CD4-positive, alpha-beta T cell treated with Interleukin-21 for 1 hour (primary cell): ENCODE measurements around the gene GAB3.
"Not testable (repeated sequence)": the region's sequence is repeated elsewhere in the genome, so short reads cannot be mapped to it uniquely, and the experiment has no call there.

Source experiments
- DNase-seq: peaks from one replicate; pipeline ENCODE4 v3.0.0-alpha.2; 2020

The GAB3 gene

DNA sequence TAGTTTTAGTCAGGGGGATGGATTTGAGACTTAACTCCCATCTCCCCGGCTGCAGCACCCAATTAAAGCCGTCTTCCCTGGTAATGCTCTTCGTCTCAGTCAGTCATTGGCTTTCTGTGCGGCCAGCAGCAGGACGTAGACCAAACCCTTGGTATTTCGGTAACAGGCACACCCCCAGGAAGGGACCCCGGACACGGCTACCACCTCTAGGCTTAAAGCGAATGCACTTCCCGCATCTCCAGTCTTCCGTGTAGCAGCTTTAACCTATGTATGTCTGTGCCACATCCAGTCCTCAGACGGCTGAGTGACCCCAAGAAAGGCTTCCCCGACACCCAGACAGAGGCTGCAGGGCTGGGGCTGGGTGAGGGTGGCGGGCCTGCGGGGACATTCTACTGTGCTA, 96.0 kb downstream of the GAB3 start:
- no peak for DNase-seq

DNA sequence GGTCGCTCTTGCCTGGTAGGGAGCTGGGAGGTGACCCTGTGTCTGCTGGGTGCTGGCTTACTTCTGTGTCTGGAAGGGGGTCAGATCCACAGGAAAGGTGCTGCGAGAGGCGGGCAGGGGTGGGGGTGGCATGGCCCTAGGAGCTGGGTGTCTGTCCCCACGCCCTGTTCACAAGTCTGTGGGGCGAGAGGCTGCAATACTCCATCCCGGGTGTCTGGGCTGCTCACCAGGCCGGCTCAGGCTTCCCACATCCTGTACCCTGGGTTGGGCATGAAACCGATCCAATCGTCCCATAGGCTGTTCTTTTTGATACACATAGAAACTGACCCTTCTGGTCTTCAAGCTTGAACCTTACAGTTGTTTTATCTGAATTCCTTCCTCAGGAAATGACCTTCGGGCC, 96.5 kb downstream of the GAB3 start:
- no peak for DNase-seq

DNA sequence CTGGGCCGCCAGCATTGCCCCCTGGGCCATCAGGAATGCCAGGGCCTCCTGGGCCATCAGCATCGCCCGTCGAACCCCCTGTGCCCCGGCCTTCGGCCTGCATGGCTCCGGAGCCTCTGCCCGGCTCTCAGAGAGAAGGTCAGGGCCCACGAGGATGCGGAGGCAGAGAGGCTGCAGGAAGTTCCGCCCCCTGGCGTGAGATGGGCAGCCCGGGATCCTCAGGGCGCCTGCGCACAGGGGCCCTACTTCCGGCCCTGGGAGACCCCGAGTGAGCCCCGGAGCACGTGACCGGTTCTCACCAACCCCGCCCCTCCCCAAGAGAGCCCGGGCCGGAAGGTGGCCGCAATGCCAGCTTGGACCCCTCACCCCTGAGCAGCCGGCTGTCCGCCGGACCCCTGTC, 97.5 kb downstream of the GAB3 start, which contains the start of gene CTAG2:
CTAG2 (minus strand) TSS at position 167 of the 400 bp plus-strand sequence; CDS start at position 103, 64 bp downstream.
- DNase-seq, result not testable (repeated sequence)

DNA sequence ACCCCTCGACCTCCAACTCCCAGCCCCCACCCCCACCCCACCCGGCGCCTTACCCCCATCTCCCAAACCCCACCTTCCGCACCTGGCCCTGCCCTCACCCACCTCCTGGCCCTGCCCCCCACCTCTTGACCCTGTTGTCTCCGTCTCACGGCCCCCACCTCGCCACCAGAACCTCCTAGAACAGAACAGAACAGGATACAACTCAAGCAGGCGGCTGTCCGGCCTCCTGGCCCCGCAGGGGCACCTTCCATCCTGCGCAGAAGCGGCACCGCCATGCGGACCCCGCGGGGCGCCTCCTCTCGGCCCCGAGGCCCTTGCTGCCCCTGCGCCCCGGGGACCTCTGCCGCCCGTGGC, 97.9 kb downstream of the GAB3 start:
- no peak for DNase-seq

DNA sequence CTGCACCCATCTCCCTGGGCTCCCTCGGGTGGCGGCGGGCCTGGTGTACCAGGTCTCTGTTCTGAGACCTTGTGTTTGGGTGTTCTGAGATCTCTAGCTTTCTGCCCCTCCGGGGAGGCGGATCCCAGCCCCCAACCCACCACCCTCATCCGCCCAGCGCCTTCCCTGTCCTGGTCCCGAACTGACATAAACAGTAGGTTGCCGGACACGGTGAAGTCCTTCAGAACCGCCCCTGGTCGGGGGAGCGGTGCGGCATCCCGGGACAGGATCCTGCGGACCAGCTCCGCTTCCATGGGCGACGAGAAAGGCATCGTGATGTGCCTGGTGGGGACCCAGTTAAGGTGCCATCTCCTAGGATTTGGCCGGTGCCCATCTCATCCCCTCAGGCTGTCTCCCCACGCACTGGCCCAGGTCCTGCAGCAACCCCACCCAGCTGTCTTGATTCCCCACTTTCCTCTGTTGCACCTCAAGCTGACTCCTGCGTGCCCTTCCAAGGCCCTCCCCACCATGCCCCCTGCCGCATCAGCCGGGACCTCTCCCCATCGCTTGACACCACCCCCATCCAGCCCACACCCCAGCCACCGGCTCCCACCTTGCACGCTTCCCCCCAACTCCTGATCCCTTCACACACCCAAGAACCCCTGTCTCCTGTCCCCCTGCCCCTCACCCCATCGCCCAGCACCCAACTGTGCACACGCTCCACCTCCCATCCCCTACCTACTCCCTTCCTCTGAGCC, 98.4 kb downstream of the GAB3 start:
- no peak for DNase-seq

DNA sequence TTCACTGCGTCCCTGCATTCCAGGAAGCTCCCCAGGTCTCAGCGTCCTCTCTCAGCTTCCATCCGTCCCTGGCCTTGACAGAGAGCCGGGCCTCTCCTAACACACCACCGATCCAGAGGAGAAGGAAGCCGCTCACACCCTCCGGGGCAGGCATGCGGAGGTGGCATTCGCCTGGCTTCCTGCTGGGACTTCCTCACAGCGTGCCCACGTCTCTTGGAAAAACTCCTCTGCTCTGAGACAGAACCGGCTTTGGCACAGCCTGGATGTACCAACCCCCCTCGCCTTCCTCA, 100.7 kb downstream of the GAB3 start:
- DNase-seq, result no peak

DNA sequence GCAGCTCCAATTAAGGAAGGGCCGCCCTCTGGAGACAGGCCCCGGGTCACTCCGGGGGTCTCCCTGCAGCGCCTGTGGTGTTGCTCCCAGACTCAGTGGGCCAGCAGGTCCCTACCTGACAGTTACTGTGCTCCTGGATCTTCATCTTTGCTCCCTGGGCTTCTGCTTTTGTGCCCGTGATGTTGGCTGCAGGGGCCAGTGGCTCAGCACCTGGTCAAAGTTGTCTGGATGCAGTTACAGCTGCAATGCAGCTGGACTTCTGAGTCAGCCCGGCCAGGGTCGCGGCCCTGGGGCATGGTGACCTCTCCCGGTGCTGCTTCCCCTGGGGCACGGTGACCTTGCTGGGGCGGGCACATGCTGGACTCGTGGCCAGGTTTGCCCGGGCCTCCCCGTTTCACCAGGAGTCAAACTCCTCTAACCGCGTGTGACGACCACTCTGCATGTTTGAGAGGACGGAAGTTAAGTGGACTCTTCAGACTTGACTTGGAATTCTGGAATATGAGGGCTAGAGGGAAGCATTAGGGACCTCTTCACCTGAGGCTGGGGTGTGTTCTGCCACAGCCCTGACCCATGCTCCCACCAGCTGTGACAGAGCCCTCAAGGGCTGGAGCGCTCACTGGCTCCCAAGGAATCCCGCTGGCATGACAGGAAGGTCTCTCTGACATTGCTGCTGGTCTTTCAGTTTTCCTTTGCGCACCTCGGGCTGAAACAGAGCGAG, 101.2 kb downstream of the GAB3 start:
- no peak for DNase-seq

DNA sequence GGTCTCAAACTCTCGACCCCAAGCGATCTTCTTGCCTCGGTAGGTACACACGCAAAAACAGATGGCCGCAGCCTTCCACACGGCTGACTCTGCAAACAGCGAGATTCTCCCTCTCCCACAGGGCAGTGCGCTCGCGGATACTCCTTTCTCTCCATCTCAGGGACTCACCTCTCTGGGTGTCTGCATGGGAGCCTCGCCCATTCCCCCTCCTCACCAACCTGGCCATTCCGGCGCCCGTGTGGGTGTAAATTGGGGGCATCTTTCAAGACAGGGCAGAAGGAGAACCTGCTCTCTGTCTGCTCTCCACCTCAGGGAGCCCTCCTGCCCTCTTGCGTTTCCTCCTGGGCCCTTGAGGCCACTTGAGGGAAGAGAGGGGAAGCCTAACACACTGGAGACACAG, 101.9 kb downstream of the GAB3 start:
- no peak for DNase-seq

DNA sequence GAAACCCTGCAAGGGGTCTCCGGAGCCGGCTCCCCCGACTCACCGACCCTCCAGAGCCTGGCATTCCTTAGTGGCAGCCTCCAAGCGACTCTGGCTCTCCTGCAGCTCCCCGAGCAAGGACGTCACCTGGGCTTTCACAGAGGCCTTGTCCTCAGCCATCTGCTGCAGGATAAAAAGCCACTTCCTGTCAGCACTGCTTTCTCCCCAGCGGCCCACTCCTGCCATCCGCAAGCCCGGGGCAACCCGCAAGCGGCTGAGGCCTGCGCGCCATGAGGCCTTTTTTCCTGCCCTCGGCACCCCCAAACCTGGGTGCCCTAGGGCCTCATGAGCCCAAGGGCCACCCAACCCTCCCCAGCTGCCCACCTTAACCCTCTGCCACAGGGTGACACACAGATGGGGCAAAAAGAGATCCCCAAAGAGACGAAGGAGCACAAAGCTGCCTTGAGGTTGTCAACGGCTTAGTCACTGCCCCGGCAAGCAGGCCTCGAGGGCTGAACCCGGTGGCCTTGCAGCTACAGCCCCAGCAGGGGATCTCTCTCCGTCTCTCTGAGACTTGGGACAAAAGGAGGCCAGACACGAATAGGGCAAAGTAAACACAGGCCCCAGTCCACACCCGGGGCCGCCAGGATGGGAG, 105.0 kb downstream of the GAB3 start:
- DNase-seq, result not testable (repeated sequence)

DNA sequence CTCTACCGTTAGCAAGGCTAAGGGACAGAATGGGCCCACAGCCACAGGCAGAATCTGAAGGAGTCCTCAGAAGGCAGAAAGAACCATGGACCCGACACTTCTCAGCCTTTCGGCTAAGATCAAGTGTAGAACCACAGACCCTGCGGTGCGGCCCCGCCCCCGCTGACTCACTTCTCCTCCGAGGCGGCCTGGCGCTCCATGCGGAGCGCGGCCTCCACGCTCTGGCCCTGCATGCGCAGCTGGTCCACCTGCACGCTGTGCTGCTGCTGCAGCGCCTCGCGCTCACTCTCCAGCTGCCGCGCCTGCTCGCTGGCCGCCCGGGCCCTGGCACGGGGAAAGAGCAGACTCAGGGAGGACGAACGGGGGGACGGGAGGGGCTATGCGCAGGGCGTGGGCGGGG, 107.2 kb downstream of the GAB3 start:
- DNase-seq, result not testable (repeated sequence)

DNA sequence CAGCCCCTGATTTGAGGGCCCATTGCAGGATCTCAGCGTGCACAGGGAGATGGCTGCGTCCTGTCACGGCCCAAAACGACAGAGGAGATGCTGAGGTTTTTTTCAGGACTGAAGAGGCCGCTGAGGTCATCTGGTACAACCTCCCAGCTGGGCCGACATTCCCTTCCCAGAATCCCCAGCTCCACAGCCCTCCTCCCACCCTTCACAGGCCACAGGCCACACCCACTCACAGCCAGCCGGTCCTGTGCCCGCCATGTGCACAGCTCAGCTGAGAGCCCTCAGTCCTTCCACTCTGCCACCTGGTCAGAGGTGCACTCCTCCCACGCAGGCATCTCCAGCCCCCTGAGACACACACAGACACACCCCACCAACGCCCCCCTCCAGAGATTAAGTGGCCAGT, 109.1 kb downstream of the GAB3 start:
- not testable (repeated sequence) for DNase-seq

DNA sequence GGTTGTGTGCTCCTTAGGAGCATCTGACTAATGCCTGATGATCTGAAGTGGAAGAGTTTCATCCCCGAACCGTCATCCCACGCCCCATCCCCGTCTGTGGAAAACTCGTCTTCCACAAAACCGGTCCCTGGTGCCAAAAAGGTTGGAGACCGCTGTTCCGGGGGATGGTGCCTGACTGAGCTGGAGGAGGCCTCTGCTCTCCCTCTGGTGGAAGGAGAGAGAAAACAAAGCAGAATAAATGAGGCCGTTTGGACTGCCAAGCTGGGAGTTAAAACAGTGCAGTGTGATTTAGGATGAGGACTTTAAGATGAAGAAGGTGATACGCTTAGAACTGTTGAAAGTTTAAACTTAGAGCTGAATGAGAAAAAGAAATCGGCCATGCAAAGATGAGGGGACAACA, 117.2 kb downstream of the GAB3 start:
- not testable (repeated sequence) for DNase-seq

DNA sequence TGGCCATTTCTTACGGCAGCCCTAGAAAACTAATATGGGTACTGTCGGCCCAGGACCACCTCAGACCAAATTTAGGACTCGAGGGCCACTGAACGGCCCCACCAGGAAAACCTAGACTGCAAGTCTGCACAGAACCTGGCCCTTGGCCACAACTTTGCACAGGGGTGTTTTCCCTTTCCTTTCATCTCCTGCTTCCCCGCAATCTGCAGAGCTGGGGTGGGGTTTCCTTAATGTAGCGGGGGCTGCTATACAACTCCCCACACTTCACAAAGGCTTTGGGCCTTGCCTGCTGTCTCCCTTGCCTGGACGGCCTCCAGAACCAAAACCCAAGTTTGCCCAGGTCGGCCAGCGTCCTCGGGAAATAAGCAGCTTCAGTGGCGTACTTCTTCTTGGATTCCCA, 119.9 kb downstream of the GAB3 start:
- DNase-seq, result not testable (repeated sequence)

DNA sequence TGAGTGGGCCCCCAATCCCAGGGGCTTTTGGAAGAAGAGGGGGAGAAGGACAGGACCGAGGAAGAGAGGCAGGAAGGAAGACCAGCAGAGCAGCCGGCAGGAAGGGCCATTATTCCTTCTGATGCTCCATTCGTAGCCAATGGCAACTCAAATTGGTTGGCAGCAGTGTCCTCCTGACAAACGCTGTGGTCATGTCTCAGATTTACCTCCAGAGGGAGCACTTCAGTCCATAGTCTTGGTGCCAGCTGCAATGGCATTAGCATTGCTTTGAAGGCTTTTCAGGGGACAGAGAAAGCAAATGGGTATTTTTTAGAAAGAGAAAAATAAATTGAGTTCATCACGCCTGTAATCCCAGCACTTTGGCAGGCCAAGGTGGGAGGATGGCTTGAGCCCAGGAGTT, 121.9 kb downstream of the GAB3 start:
- not testable (repeated sequence) for DNase-seq
